GM21528 (cell line): ENCODE results near the gene LRRD1.
"Not testable (repeated sequence)": the region's sequence is repeated elsewhere in the genome, so short reads cannot be mapped to it uniquely, and the experiment has no call there.

ENCODE experiments used
- ATAC-seq: cut with Tn5 transposase; IDR thresholded peaks from one replicate; pipeline ENCODE4 v1.9.1; 2021; ENCODE audit warnings: mild to moderate bottlenecking, moderate library complexity; ENCODE audit not compliant: unreplicated experiment, low FRiP score

Gene LRRD1

GRCh38 chr7:92178928-92179924 lies at the start of gene LRRD1:
TSS of gene LRRD1 (minus strand) at chr7:92179142. CDS start at chr7:92165202, 13,940 bp downstream.
- peak; percentile 100 for ATAC-seq

GRCh38 chr7:92228742-92229141 lies 49.8 kb upstream of the LRRD1 start:
- ATAC-seq: no peak

DNA sequence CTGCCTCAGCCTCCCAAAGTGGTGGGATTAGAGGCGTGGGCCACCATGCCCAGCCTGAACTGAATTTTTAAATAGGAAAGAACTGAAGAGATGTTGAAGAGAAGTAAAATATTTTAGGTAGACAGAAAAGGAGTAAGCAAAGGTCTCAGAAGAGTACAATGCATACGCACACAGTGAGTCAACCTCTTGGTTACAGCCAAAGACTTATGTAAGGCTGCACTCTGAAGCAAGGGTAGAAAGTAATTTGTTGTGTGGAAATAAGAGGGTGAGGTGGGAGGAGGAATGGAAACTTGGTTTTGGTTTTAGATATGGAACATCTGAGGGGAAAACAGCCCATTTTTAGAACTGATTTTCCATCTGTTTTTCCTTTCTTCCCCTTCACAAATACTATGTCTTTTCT lies 49.2 kb upstream of the LRRD1 start:
- no peak for ATAC-seq

DNA sequence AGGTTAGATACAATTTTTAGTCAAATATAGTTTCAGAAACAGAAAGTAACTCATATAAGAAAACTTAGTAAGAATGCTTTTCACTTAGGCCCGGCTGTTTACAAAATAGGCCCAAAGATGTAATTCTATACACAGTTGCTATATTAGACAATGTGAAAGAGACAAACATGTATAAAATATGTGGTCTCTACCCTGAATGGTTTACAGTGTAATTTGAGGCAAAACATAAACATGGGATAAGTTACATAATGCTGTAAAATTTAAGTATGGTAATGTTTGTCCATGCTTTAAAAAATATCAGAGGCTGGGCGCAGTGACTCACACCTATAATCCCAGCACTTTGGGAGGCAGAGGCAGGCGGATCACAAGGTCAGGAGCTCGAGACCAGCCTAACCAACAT lies 48.0 kb upstream of the LRRD1 start:
- ATAC-seq: no peak

DNA sequence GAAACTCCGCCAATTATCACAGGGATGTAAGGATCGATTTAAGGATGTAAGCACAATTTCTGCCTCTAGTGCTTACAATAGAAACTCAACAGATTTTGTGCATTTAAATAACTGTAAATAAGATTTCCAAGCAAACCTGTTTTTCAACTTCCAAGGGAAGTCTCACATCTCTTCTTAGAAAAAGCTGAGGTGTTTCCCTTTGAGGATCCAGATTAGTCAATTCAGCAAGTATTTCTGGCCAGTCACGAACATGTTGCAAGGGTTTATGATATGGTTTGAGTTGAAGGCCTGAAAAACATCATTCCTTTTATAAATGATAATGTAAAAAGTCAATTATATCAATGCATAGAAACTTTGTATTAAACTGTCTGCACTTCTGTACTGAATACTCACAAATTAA lies 42.8 kb upstream of the LRRD1 start:
- ATAC-seq: no peak

- ATAC-seq: no peak
Observed at GRCh38 chr7:92206672-92207071, 27.7 kb upstream of the LRRD1 start.

DNA sequence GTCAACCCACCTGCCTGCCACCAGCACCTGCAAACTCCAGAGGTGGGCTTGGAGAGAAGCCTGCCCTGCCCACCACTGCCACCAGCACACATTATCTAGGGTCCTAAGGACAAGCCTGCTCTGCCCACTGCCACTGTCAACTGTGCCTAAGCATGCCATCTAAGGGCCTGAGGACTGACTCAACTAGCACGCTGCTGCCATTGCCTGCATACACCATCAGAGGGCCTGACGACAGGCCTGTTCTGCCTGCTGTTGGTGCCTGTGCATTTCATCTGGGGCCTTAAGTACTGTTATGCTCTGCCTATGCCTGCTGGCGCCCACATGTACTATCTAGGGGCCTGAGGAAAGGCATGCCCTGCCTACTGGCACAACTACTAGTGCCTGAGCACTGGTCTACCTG lies 27.0 kb upstream of the LRRD1 start:
- ATAC-seq: no peak

DNA sequence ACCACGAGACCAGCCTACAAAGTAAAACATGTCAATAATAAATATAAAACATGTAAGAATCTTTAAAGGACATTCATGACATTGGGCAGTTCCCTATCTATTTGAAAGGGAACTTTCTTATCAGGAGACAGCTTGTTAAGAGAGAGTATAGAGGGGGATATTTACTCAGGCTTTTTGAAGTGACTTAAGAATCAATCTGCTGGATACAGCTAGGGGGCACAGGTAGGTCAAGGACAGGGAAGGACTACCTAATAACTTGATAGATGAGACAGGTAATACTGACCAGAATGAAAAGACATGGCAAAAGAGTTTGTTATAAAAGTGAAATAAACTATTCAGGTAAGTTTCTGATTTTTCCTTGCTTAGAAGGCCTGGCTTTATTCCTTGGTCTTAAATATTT lies 21.8 kb upstream of the LRRD1 start:
- no peak for ATAC-seq

DNA sequence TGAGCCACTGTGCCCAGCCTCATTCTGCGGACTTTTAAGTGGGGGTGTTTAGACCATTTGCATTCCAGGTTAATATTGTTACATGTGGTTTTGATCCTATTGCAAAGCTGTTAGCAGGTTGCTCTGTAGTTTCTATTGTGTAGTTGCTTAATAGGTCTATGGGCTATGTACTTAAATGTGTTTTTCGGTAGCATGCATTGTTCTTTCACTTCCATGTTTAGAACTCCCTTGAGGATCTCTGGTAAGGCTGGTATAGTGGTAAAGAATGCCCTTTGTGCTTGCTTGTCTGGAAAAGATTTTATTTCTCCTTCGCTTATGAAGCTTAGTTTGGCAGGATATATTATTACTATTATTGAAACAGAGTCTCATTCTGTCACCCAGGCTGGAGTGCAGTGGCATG lies 13.4 kb upstream of the LRRD1 start:
- no peak for ATAC-seq

DNA sequence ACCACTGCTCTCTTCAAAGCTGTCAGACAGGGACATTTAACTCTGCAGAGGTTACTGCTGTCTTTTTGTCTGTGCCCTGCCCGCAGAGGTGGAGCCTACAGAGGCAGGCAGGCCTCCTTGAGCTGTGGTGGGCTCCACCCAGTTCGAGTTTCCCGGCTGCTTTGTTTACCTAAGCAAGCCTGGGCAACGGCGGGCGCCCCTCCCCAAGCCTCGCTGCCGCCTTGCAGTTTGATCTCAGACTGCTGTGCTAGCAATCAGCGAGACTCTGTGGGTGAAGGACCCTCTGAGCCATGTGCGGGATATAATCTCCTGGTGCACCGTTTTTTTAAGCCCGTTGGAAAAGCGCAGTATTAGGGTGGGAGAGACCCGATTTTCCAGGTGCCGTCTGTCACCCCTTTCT lies 10.3 kb upstream of the LRRD1 start:
- ATAC-seq: not testable (repeated sequence)

- ATAC-seq: not testable (repeated sequence)
Observed at GRCh38 chr7:92184294-92184693, 5.4 kb upstream of the LRRD1 start.

- ATAC-seq: no peak
Observed at GRCh38 chr7:92177362-92177761, 1.6 kb downstream of the LRRD1 start.

DNA sequence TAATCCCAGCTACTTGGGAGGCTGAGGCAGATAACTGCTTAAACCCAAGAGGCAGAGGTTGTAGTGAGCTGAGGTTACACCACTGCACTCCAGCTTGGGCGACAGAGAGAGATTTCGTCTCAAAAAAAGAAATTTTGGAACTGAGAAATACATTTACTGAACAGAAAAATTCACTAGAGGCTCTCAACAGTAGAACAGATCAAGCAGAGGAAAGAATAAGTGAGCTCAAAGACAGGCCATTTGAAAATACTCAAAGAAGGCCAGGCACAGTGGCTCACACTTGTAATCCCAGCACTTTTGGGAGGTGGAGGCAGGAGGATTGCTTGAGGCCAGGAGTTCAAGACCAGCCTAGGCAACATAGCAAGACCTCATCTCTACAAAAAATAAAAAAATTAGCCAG lies 9.4 kb downstream of the LRRD1 start:
- not testable (repeated sequence) for ATAC-seq

DNA sequence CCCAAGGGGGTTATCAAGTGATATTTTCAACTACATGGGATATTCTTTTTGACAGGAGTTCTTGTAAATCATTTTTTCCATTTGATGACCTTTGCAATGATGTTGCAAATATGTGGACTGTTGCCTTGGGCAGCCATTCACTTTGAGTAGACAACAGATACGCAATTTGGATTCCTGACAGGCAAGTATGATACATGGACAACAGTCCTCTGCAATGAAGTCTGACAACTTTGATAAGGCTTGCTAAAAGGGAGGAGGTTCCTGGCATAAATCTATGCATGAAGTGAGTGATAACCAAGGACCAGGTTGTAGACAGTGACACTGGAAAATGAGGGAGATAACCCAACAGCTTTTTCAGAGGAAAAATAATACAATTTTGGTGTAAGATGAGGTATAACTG lies 17.7 kb downstream of the LRRD1 start:
- no peak for ATAC-seq

DNA sequence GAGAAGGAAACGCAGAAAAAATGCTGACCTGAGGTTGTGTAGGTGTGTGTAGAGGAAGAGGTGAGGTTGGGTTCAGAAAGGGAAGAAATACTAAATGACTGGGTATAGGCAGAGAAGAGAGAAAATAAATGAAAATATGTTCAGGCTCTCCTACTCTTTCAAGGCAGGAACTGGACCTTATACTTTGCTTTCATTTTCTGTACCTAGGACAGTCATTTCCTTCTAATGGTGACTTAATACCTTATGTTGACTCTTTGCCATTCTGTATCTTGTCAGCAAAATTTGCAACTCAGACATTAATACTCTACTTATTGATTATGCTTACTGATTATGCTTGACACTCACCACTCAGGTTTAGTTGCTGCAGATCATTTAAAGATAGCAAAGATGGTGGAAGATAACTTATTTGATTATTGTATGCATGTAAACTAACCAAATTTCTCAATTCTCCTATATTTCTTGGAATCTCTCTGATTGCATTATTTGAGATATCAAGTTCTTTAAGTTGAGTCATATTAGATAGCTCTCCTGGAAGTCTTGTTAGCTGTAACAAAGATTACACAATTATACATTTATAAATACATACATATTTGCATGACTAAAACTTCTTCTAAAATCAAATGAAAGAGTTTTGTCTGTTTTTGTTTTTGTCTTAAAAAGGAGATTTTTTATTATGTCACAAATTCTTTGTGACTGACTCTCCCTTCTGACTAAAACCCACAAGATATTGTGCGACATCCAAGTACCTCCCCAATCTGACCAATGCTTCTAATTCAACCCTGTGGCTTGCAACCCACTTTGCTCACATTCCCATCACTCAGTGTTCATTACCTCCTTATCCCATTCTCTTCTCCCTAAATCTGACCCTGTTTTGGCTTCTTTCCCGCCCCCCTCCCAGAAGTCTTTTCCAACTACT lies 20.0 kb downstream of the LRRD1 start:
- no peak for ATAC-seq

DNA sequence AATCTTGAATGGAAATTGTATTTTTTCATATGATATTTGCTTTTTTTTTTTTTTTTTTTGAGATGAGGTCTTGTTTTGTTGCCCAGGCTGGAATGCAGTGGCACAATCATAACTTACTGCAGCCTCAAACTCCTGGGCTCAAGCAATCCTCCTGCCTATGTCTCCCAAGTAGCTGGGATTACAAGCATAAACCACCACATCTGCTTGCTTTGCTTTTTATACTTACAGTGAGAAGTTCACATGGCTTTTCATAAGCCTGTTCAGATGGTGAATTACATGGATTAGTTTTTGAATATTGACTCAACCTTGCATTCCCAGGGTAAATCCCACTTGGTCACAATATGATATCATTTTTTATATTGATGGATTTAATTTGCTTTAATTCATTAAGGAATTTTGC lies 22.0 kb downstream of the LRRD1 start:
- ATAC-seq: no peak

GRCh38 chr7:92155108-92155739 lies 23.7 kb downstream of the LRRD1 start:
- no peak for ATAC-seq

GRCh38 chr7:92150450-92151017 lies 28.4 kb downstream of the LRRD1 start:
- no peak for ATAC-seq

DNA sequence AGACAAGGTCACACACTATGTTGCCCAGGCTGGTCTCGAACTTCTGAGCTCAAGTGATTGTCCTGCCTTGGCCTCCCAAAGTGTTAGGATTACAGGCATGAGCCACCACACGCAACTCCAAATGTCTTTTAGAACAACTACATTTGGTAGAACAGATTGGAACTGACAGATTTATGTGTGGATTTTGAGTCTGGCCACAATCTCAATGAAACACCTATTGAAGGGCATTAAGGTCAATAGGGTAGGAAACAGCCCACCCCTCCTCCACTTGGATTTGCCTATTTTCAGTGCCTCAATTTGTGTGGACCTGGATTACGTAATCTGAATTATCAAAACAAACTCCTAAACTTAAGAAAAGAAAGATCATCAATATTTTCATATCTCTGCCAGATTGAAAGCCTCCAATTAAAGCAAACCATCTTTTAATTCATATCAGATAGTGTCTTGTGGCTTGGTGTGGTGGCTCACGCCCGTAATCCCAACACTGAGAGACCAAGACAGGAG lies 29.2 kb downstream of the LRRD1 start:
- no peak for ATAC-seq

- not testable (repeated sequence) for ATAC-seq
Observed at GRCh38 chr7:92143192-92143880, 35.6 kb downstream of the LRRD1 start.
